ENCODE measurements around the gene NRIP3. TPM values are rescaled to one million over a fixed set of nuclear protein-coding genes. Genes with fewer than 3 reads are reported as not detected.

NRIP3 gene
- total RNA-seq, 4 donors from 2014 or later, result 0.80 to 1.7 TPM; not detected in 2

GRCh38 chr11:9042488-9042887 lies 38.7 kb upstream of the NRIP3 start:
- no peak for DNase-seq
- H3K27ac ChIP-seq, result no peak overlapping the region
- no peaks in the 10 kb centered on the region for H3K9me3 ChIP-seq
- H3K36me3 ChIP-seq, result no peaks in the 10 kb centered on the region
- no peak overlapping the region for H3K4me3 ChIP-seq
- peaks cover 0 to 6% (median 0%) of the 10 kb centered on the region in 4 donors for H3K4me1 ChIP-seq
- no peak for TF ChIP-seq POLR2A (IDR thresholded peaks at IDR 0.05)
- TF ChIP-seq CTCF (IDR thresholded peaks at IDR 0.05), result no peak
- no peaks in the 10 kb centered on the region for H3K27me3 ChIP-seq

- Histone ChIP-seq H3K9me3 (no peaks in the 10 kb centered on the region), H3K36me3 (no peaks in the 10 kb centered on the region), H3K27me3 (no peaks in the 10 kb centered on the region), H3K4me1 (peaks cover 0 to 2% (median 0%) of the 10 kb centered on the region in 4 donors), H3K27ac (no peak overlapping the region), H3K4me3 (no peak overlapping the region)
- no peak for DNase-seq
- TF ChIP-seq CTCF (IDR thresholded peaks at IDR 0.05), result no peak
- TF ChIP-seq POLR2A (IDR thresholded peaks at IDR 0.05), result no peak
These were observed 37.9 kb upstream of the NRIP3 start for GRCh38 chr11:9041747-9042146.

- no peak overlapping the region for H3K27ac ChIP-seq
- no peaks in the 10 kb centered on the region for H3K4me1 ChIP-seq
- H3K4me3 ChIP-seq, result no peak overlapping the region
- no peak for DNase-seq
- no peak for TF ChIP-seq POLR2A (IDR thresholded peaks at IDR 0.05)
- H3K36me3 ChIP-seq, result no peaks in the 10 kb centered on the region
- no peaks in the 10 kb centered on the region for H3K27me3 ChIP-seq
- no peaks in the 10 kb centered on the region for H3K9me3 ChIP-seq
These were observed 36.6 kb upstream of the NRIP3 start for GRCh38 chr11:9040410-9040809.

- Histone ChIP-seq H3K9me3 (no peaks in the 10 kb centered on the region), H3K4me3 (no peak overlapping the region), H3K27me3 (no peaks in the 10 kb centered on the region), H3K4me1 (no peaks in the 10 kb centered on the region), H3K36me3 (no peaks in the 10 kb centered on the region), H3K27ac (no peak overlapping the region)
- TF ChIP-seq POLR2A (IDR thresholded peaks at IDR 0.05) (no peak), CTCF (IDR thresholded peaks at IDR 0.05) (no peak)
- no peak for DNase-seq
These were observed 36.1 kb upstream of the NRIP3 start for GRCh38 chr11:9039863-9040262.

DNA sequence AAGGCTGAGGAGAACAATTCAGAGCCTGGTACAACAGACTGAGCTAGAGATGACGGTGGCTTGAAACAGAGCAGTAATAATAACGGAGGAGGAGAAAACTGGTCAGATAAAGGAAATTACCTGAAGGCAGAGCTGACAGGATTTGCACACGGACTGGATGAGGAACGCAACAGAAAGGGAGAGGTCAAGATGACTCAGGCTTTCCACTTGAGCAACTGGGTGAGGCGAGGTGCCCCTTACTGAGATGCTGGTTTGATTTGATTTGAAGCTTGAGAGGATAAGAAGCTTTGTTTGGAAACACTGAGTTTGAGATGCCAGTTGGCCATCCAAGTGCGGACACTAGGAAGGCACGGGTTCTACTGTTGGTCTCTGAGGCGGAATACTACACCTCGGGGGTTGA lies 35.4 kb upstream of the NRIP3 start:
- H3K4me3 ChIP-seq, result no peak overlapping the region
- no peaks in the 10 kb centered on the region for H3K4me1 ChIP-seq
- H3K36me3 ChIP-seq, result no peaks in the 10 kb centered on the region

GRCh38 chr11:9038541-9038940 lies 34.7 kb upstream of the NRIP3 start:
- no peaks in the 10 kb centered on the region for H3K4me1 ChIP-seq
- H3K4me3 ChIP-seq, result no peak overlapping the region
- TF ChIP-seq POLR2A (IDR thresholded peaks at IDR 0.05), result no peak
- no peak for TF ChIP-seq CTCF (IDR thresholded peaks at IDR 0.05)
- H3K27ac ChIP-seq, result no peak overlapping the region
- H3K9me3 ChIP-seq, result no peaks in the 10 kb centered on the region
- H3K27me3 ChIP-seq, result no peaks in the 10 kb centered on the region
- DNase-seq, result no peak
- H3K36me3 ChIP-seq, result no peaks in the 10 kb centered on the region

More for the DNA sequence above, 35.4 kb upstream of the NRIP3 start:
- no peak for TF ChIP-seq CTCF (IDR thresholded peaks at IDR 0.05)
- no peak for TF ChIP-seq POLR2A (IDR thresholded peaks at IDR 0.05)
- no peaks in the 10 kb centered on the region for H3K27me3 ChIP-seq
- H3K27ac ChIP-seq, result no peak overlapping the region
- no peaks in the 10 kb centered on the region for H3K9me3 ChIP-seq
- DNase-seq, result no peak

All from Peyer's patch (tissue), 4 donors.